ENCODE results near the gene SLC10A1.

SLC10A1 gene

DNA sequence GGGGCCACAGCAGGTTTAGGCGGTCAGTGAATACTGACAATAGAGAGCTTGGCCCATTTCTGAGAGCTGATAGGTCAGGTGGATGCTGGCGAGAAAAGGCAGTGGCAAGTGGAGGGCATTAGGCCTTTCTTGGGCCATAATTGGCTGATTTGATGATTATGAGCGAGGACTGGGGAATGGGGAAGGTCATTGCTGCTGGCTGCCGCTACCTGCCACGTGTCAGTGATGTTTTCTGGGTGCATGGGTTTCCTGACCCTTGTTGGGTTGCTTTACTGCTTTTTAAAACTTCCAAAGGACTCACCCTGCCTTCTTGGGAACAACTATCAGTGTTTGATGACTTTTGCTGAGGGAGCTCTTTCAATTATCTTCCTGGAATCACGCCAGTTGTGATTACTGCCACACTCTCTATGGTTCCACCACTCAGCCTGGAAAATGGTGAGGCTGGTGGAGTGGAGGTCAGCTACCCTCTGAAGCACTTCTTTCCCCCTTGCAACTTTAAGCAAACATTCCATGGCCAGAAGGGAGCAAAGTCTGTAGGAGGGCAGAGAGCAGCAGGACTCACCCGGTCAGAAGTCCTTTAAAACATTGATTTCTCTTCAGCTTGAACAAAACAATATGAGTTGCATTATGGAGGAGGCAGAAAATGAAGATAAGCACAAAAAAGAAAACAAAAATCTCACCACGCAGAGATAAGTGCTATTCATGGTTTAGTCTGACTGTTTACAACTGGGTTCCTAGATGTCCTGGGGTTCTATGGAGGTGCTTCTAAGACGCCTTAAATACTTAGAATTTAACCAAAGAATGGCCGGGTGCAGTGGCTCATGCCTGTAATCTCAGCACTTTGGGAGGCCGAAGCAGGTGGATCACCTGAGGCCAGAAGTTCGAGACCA is 12.1 kb upstream of the SLC10A1 start:
- no peak for DNase-seq

DNA sequence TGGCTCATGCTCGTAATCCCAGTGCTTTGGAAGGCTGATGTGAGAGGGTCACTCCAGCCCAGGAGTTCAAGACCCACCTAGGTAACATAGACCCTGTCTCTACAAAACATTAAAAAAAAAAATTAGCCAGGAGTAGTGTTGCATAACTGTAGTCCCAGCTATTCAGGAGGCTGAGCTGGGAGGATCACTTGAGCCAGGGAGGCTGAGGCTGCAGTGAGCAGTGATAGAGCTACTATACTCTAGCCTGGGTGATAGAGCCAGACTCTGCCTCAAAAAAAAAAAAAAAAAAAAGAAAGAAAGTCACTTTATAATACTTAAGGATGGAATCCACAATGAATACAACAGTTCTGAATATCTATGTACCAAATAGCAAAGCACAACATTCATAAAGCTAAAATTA is 10.2 kb upstream of the SLC10A1 start:
- DNase-seq = no peak

DNA sequence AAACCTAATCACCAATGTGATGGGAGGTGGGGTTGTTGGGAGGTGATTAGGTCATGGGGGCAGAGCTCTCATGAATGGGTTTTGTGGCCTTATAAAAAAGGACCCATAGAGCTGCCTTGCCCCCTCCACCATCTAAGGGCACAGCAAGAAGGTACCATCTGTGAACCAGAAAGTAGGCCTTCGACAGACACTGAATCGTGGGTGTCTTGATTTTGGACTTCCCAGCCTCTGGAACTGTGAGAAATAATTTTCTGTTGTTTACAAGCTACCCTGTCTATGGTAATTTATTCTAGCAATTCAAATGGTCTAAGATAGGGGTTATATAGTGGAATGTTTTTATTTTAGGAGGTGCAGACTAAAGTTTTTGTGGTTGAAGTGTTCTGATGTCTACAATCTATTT is 7.9 kb upstream of the SLC10A1 start:
- DNase-seq = no peak

DNA sequence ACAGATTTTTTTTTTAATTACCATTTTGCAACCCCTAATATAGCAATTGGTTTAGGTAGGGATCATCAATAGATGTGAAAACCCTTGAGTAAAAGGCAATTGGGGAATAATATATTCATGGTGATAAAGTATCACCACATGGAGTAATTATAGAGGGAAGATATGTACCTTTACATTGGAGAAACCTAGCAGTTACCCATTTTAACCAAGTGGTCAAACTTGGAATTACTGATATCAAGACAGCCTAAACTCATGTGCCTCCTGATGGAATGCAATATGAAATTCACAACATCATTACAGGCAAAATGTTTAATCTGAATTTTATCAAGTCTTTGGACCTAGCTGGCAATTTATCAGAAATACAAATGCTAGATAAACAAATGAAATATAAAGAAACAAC is 6.7 kb upstream of the SLC10A1 start:
- DNase-seq = no peak

DNA sequence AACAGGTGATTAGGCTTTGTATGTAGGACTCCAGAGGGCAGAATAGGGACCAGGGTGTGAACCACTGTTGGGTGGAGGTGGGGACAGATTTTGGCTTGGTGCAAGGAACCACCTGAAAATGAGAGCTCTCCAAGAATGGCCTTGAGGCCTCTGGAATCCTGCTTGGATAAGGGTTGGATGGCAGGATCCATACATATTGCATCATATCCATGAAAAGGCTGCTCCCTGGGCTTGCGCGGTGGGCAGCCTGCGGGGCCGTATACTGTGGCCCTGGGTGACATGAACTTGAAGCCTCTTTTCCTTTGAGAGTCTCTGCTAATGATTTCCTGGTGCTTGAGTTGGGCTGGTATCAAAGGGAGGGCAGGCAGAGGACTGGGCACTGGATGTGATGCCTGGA is 1.3 kb upstream of the SLC10A1 start:
- no peak for DNase-seq

DNA sequence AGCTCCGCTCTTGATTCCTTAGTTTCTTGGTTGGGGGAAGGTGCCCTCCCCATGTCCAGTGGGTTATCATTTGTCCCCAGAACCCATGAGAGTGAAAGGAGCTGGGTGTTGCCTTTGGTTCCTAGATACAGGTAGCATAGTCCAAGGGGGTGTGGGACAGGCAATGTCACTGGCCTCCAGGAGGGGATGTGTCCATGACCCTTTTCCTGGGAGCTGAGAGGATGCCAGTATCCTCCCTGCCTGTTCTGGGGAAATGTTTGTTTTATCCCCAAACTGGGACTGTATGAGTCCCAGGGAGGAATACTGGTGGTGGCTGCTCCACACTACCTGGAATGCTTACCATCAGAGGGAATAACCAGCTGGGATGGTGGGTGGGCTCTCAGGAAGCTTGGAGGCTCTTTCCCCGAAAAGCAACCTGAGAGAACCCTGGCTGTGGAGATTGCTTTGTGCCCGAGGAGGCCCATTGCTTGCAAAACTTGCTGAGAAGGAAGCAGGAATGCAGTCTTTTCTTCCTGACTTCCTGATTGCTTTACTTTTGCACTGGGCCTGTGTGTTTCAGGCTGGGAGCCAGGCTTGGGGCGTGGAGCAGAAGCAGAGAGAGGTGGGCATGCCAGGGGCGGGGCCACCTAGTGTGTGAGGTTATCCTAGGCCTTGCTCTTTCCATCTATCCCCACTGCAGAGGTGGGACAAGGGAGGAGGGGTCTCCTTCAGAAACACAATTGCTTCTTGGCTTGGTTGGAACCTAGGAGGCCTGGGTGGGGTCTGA is 715 bp upstream of the SLC10A1 start:
- no peak for DNase-seq

DNA sequence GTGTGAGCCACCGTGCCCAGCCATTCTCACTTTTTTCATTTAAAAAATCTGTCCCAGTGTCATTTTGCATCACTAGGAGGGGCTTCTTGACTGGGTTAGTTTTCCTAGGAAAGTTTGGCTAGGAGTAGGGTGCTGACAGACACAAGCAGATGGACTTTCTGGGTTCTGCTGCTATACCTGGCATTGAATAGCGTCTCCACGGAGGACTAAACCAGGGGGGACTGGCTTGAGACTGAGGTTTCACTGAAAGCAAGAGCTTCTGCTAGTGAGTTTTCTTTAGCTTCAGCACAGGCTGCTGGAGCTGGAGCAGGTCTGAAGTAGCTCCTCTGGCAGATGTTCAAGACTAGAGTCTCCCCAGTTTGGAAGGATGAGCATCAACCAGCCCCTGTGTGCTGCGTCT is 1.4 kb downstream of the SLC10A1 start:
- DNase-seq = no peak

DNA sequence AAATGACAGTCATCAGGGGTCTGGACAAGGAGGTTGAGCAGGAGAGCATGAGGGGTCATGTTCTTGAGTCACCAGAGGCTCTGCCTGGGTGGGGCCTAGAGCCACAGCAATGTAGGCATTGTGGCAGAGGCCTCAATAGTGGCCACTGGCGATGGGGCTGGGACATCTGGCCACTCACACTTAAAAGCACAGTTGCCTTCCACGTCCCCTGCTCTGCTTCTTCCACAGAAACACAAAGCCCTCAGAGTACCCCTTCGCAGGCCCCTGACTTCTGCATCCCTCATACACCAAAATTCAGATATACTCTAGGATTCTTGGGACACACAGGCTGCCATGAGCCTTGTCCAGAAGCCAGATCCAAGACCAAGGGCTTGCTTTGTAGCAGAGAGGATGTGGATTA is 2.2 kb downstream of the SLC10A1 start:
- DNase-seq = no peak

DNA sequence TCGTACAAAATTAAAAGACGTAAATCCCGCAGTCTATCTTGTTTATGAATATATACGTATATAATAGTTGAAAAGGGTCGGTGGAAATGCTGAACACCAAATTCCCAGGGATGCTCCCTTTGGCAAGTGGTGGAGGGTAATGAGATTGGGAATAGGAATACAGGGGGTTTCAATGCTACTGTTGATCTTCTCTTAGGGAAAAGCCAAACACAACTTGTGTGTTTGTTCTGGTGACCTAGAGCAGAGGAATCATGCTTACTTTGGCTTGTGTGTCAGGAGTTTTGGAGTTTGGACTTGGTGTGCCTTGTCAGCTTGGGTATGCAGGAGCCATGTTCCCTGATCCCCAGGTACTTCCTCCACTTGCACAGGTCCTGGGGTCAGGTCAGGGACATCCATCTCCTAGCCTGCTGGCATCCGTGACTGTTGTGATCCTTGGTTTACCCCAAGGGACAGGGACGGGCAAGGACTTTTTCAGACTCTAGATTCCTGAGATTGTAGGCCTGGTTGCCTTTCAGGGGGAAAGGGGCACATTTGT is 4.1 kb downstream of the SLC10A1 start:
- DNase-seq = no peak

DNA sequence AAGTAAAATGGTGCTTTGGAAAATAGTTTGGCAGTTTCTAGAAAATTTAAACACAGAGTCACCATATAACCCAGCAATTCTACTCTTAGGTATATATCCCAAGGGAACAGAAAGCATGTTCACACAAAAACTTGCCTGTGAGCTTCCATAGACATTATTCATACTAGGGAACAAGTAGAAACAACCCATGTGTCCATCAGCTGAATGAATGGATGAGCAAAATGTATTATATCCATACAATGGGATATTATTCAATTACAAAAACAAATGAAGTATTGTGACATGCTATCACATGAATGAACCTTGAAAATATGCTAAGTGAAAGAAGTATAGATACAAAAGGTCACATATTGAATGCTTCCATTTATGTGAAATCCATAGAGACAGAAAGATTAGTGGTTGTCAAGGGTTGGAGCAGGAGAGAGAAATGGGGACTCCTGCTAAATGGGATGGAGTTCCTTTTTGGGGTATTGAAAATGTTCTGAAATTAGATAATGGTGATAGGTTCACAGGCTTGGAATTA is 7.9 kb downstream of the SLC10A1 start:
- DNase-seq = no peak

DNA sequence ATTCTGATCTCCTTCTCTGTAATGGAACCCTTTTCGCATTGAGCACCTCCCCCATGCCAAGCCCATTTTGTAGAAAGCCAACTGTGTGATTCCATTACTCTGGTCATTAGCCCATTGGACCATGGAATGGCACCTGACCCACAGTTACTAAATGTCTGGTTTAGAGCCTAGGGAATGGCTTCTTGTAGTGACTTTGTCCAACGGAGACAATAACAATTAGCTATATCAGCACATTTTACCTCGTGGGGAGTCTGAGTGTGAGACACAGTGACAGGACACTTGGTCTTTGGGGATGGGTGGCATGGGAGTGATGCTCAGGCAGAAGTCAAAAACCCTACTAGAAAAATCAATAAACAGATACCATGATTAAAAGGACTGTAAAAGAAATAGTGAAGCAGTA is 10.4 kb downstream of the SLC10A1 start:
- no peak for DNase-seq

DNA sequence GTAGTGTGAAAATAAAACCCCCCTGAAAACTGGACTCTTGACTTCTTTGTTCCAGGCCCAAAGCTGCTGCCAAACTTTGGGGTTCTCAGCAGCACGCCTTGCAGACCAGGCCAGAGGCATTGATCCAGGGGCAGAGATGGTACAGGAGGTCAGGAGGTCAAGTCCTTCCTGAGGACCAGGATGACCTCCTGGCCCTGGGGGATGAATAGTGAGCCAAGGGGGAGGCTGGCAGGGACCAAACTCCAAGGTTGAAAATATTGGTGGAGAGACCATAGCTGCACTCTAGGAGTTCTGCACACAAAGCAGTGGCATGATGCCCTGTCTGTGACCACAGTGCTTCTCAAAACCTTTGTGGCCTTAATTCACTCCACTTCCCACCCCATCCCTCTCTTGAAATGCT is 12.1 kb downstream of the SLC10A1 start:
- DNase-seq = no peak

DNA sequence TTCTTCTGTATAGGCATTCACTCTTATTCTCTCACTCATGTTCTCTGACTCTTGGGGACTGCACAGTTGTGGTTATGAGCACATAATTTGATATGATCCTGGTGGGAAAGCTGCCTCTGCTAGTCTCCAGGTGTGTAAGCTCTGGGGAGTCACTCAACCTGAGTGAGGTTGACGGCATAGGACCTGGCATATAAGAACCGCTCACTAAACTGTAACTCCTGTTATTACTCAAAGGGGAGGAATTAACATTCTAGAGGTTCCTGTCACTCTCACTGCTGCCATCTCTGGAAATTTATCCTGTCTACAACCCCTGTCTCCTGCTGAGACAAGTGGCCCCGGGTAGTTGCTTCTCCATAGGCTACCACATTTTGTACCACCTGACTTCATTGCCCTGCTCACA is 16.1 kb downstream of the SLC10A1 start:
- DNase-seq = no peak

DNA sequence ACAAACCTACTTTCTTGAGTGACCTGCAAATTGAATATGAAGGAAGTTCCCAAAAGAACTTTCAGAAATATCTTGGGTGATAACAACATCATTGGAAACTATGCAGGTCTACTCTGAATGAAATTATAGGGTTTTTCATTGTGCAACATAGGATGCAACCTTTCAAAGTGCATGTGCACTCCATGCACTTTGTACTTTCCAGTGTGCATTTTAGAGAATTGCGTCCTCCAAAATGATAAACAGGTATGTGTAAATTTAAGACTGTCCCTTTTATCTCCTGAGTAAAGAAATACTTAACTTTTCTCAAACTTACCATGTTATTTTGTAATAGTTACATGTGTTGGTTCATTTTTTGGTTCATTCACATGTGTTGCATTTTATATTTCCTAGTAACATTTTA is 16.9 kb downstream of the SLC10A1 start:
- no peak for DNase-seq

DNA sequence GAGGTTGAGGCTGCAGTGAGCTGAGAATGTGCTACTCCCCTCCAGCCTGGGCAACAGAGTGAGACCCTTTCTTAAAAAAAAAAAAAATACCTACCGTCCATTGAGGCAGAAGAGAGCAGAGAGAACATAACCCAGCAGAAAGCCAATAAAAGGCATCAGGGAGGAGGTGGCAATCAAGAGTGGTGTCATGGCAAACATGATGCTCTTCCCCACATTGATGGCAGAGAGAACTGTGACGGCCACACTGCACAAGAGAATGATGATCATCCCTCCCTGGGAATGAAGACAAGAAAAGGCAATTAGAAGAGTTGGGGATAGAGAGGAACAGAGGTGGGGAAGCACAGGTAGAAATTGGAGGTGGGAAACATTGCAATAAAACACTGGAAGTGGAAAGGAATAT is 18.0 kb downstream of the SLC10A1 start:
- DNase-seq = no peak

DNA sequence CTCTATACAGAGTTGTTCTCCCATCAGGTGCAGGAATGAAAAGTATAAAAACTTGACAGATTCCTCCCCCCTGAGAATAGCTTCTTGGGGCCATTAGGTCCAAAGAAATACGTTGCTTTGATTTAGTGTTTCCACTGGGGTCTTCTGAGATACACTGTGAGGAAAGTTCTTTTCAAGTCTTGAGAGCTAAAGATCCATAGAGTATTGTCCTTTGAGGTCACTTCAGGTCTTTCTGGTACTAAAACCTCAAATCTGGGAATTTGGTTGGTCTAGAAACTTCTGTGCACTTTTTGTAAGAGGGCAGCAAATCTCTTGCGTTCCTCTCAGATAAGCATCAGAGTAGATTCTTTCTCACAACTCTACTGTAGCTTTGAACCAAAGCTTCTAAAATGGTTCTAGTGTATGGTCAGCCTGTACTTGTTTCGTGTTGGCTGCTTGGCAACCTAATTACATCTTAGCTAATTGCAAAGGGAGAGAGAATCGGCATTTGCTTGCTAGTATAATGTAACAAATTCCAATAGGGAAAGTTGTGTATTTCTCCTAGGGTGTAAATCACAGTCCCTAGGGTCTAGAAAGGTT is 20.1 kb downstream of the SLC10A1 start:
- DNase-seq = no peak

DNA sequence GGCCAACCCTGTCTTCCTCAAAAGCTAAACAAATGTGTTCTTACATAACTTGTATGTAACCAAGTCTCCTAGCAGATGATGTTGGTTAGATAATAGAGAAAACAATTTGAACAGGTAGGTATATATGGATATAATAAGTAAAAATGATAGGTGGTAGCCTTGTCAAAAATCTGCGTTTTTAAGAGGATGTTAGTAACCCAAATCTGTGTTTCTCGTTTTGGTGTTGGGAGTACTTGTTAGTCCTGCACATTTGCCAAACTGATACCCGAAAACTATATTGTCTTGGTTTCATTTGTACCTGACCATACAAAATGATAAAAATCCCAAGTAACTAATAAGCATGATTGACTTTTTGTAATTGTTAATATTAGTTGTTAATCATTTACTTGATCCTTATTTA is 22.0 kb downstream of the SLC10A1 start:
- no peak for DNase-seq

DNA sequence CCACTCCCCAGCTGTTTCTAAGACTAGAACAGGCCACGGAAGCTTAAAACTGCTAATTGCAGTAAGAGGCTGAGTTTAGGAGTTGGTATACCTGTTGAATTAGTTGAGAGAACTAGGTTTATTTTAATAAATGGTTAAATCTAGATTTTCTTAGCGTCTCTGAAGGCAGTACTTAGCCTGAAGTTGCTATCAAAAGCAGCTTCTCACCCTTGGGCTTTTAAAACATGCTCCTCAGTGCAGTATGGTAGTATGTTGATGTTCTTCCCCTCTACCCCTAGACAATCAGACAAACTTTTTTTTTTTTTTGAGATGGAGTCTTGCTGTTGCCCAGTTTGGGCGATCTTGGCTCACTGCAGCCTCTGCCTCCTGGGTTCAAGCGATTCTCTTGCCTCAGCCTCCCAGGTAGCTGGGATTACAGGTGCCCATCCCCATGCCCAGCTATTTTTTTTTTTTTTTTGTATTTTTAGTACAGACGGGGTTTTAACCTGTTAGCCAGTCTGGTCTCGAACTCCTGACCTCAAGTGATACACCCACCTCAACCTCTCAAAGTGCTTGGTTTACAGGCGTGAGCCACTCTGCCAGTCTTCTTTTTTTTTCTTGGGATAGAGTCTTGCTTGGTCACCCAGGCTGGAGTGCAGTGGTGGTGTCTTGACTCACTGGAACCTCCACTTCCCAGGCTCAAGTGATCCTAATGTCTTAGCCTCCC is 23.3 kb downstream of the SLC10A1 start:
- DNase-seq = no peak

DNA sequence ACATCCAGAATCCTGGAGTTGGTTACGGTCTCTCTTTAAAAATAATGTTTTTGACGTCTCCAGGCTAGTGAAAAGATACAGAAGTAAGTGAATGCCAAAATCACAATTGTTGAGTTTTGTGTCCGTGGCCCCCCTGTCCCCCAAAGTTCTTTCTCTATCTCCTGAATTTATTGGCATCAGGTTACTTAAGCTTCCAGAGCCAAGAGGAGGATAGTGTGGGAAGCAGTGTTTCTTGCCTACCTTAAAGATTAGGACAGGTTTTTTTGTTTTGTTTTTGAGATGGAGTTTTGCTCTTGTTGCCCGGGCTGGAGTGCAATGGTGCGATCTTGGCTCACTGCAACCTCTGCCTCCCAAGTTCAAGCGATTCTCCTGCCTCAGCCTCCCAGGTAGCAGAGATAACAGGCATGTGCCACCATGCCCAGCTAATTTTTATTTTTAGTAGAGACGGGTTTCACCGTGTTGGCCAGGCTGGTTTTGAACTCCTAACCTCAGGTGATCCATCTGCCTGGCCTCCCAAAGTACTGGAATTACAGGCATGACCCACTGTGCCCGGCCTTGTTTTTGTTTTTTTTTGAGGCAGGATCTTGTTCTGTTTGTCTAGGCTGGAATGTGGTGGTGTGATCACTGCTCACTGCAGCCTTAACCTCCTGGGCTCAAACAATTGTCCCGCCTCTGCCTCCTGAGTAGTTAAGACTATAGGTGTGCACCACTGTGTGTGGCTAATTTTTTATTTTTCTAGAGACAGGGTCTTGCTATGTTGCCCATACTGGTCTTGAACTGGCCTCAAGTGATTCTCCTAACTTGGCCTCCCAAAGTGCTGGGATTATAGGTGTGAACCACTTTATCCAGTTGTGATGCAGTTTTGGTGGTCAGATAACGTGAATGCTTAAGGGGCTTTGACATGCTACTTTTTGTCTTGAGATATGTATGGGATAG is 24.7 kb downstream of the SLC10A1 start:
- DNase-seq = no peak

DNA sequence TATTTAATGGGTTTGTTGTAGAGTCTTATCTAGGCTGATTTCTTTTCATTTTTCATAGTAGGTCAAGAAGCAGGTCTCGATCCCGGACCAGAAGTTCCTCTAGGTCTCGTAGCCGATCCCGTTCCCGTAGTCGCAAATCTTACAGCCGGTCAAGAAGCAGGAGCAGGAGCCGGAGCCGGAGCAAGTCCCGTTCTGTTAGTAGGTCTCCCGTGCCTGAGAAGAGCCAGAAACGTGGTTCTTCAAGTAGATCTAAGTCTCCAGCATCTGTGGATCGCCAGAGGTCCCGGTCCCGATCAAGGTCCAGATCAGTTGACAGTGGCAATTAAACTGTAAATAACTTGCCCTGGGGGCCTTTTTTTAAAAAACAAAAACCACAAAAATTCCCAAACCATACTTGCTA is 25.9 kb downstream of the SLC10A1 start:
- no peak for DNase-seq

DNA sequence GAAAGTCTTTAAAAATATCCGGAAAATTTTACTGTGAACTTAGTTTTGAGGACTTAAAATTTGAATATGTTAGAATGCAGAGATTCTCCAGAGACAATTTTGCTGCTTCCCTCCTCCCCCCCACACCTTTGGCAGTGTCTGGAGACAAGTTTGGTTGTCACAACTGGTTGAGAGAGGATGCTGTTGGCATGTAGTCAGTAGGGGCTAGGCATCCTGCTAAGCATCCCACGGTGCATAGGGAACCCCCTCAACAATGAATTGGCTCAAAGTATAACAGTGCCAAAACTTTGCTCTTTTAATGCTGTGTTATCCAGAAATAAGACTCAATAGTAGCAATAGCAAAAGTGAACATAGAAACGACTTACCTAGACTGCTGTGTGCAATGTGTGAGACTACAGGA is 26.5 kb downstream of the SLC10A1 start:
- DNase-seq = no peak

DNA sequence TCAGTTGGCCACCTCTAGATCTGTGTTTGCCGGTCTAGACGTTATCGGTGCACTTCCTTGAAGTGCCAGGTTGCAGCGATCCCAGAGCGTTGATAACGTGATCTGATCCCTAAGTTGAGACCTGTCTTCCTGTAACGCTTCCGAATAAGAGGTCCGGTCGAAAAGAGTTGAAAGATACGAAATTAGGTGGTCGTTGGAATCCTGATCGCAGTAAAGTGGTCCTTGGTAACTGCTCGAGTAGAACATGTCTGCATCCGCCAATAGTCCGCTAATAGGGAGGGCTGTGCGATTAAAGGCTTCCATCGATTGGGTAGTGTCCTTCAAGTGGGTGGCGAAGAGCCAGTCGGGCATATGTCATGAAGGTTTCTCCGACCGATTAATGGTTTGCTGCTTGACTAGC is 27.4 kb downstream of the SLC10A1 start:
- DNase-seq = no peak

All from OCI-M1 (cell line).